LHCN-M2 (cell line): Measurements from ENCODE around the gene ELAC1. TPM values are rescaled to one million over a fixed set of nuclear protein-coding genes. Genes with fewer than 3 reads are reported as not detected.
A peak's percentile ranks its signal among the peaks of the same experiment; 100 is the strongest.
"Not testable (repeated sequence)": the region's sequence is repeated elsewhere in the genome, so short reads cannot be mapped to it uniquely, and the experiment has no call there.

ENCODE experiments used
- DNase-seq: peaks from one replicate; pipeline ENCODE4 v3.0.0-alpha.2; 2012; ENCODE audit warnings: low read depth
- total RNA-seq: library from RNA; depleted of rRNA; stranded (reverse); fragments of >200 nt; gene quantifications from 2 replicates; pipeline ENCODE4 v1.2.3, GENCODE V29; 2014

ELAC1 gene
- total RNA-seq, 1 experiment from 2014 or later, result 6.7 TPM

DNA sequence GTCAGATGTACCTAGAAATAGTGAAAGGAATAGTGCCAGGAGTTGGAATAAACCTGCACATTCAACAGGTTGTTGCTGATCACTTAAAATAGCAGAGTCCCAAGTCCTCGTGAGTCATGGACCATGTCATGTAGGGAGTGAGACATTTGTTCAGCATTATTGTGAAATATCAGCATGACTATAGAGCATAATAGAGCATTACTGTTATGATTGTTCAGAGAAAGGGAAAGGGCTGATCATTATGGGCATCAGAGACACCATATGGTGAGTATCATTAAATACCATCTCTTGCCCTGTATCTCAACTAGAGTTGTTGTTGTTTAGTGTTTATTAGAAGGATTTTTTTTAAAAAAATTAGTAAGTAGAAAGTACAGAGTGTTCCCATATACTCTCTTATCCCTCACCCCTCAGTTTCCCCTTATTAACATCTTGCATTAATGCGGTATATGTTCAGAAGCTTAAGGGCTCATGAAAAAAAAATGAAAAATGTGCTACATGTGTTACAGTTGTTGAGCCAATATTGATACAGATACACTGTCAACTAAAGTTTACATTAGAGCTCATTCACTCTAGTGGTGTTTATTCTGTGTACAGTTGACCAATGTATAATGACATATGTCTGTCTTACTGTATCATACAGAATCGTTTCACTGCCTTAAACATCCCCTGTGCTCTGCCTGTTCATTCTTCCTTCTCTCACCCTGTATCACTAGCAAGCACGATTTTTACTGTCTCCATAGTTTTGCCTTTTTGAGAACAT lies 5.7 kb downstream of the ELAC1 start:
- peak; percentile 76 for DNase-seq

GRCh38 chr18:50977037-50977760 lies 9.4 kb downstream of the ELAC1 start:
- no peak for DNase-seq

- no peak for DNase-seq
These were observed 13.5 kb downstream of the ELAC1 start for GRCh38 chr18:50981381-50981780.

DNA sequence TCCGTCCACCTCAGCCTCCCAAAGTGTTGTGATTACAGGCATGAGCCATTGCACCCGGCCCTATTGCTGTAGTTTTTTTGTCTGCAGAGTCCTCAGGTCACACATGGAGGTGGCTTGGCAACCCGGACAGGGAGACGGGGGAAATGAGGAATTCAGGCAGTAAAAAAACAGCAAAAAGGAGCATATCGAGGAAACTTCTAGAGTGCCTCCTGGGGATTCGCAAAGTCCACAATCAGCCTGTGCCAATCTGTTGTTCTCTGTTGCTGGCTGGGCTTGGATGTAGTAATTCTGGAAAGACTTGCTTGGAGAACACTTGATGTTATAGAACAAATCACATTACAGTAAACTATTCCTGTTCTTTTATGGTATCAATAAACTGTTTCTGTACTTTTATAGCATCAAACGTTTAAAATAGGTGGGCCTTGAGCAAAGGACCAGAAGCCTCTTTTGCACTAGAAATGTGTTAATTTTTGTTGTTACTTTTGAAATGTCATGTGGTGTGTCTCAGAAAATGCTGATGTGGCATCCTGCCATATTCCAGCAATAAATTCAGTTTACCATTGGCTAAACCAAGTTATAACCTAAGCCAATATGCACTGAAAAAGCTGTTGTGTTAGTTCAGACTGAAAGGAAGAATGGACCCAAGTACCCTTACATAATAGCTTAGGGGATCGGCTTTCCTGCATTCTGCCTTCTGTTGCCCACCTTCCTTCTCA lies 14.4 kb downstream of the ELAC1 start:
- DNase-seq, result no peak

DNA sequence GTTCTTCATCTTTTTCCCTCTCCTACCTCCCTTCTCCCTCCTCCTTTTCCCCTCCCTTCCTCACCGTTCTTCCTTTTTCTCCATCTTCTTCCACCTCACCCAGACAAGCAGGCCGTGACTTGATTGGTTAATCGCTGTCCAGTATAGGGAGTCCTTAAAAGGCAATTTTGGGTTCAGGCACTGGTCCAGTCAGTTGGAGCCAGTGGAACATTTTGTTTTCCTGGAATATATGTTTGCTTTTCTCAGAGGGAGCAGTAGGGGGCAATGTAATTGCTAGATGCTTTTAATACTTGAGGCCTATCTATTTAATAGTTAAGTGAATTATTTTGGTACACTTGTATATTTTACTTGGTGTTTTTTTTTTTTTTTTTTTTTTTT lies 15.0 kb downstream of the ELAC1 start:
- DNase-seq, result peak; percentile 41

DNA sequence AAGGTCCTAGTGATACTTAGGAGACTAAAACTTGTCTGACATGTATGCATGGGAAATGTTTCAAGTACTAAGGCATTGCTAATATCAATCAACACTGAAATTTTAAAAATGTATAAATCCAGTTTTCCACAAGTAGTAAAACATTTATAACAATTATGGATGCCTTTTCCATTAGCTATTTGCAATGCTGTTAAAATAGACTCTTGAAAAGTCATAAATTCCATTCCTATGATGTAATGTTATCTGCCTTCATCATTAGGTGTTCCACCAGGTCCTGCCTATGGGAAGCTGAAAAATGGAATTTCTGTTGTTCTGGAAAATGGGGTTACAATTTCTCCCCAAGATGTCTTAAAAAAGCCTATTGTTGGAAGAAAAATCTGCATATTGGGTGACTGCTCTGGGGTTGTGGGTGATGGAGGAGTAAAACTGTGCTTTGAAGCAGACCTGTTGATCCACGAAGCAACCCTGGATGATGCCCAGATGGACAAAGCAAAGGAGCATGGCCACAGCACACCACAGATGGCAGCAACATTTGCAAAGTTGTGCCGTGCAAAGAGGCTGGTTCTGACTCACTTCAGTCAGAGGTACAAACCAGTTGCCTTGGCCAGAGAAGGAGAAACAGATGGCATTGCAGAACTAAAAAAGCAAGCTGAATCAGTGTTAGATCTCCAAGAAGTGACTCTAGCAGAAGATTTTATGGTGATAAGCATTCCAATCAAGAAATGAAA lies 18.7 kb downstream of the ELAC1 start:
- DNase-seq, result peak; percentile 69

DNA sequence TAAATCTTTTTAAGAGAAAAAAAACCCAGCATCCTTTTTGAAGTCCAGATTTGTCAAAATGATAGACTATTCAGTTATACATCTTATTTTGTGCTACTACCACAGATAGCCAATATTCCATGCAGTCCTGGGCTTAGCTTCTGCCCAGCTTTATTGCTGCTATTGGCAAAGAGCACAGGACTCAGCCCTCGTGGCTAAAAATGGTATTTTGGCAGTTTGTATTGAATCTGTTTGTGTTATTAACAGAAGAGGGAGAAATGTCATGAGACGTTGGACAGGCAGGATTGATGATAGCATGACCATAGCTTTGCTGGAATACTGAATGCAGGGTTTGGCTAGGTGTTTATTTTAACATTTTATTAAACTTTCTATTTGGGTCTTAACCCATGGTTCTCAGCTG lies 19.4 kb downstream of the ELAC1 start:
- no peak for DNase-seq

DNA sequence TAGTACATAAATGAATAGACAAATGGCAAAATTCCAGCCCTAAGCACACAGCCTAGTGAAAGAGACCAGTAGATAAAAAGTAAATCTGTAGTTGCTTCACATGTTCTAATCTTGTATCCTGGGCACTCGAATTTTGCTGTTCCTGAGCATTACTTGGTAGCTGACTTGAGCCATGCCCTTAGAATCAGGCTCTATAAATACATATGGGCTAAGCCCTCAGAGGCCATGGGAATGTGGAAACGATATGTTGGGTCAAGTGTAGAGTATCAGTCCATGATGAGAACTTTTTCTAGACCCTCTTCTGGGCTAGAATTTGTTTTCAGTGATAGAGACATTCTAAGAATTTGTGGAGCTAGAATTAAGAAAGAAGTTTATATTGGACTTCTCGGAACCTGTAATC lies 21.9 kb downstream of the ELAC1 start:
- DNase-seq, result no peak

DNA sequence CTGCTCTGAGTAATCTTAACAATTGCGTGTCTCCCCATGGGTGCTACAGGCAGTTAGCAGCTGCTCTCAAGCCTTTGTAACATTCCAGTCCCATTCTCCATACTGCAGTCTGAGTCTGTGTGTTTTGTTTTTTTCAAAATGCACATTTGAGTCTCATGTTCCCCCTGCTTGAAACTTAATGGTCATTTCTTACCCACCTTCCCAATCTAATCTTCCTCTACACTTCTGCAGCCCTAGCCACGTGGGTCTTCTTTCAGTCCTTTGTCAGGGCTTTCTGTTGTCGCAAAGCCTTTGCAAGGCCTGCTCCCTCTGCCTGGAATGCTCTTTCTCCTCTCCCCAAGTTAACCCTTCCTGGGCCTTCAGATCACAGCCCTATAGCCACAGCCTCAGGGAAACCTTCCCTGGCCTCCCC lies 24.5 kb downstream of the ELAC1 start:
- DNase-seq, result peak; percentile 19

- DNase-seq, result no peak
These were observed 26.2 kb downstream of the ELAC1 start for GRCh38 chr18:50994031-50994430.

DNA sequence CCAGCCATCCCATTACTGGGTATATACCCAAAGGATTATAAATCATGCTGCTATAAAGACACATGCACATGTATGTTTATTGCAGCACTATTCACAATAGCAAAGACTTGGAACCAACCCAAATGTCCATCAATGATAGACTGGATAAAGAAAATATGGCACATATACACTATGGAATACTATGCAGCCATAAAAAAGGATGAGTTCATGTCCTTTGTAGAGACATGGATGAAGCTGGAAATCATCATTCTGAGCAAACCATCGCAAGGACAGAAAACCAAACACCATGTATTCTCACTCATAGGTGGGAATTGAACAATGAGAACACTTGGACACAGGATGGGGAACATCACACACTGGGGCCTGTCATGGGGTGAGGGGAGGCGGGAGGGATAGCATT lies 35.3 kb downstream of the ELAC1 start:
- DNase-seq, result not testable (repeated sequence)

- DNase-seq, result no peak
These were observed 38.4 kb downstream of the ELAC1 start for GRCh38 chr18:51006061-51006818.

GRCh38 chr18:51006948-51007789 lies 39.3 kb downstream of the ELAC1 start:
- no peak for DNase-seq

GRCh38 chr18:51007790-51008139 lies 39.9 kb downstream of the ELAC1 start:
- DNase-seq, result no peak

- peak; percentile 34 for DNase-seq
These were observed 41.2 kb downstream of the ELAC1 start for GRCh38 chr18:51009072-51009471.

DNA sequence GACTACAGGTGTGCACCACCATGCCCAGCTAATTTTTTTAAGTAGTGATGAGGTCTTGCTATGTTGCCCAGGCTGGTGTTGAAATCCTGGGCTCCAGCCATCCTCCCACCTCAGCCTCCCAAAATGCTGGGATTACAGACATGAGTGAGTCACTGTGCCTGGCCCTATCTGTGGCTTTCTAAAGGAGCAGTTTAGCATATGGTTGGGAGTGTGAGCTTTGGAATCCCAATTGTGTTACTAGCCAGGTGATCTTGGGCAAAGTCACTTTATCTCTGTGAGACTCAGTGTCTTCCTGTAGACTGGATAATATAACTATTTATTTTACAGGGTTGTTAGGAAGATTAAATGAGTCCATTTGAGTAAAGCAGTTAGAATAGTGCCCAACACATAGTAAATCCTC lies 42.4 kb downstream of the ELAC1 start:
- no peak for DNase-seq

DNA sequence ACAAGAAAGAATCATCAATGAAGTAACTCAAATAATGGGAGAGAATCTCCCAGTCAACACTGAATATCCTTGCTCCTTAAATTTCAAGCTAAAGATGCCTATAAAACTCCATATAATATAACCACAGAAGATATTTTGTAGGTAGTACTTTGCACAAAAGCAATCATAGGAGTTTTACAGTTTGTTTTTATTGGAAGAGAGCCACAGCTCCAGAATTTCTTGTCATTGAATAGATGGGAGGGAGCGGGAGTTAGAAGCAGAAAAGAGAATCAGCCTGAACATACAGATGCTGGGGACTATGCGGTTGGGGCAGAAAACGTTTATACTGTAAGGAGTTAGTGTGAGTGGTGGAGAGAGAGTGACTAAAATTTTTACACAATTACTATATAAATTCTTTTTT lies 43.9 kb downstream of the ELAC1 start:
- DNase-seq, result no peak

- no peak for DNase-seq
These were observed 44.6 kb downstream of the ELAC1 start for GRCh38 chr18:51012441-51012840.

DNA sequence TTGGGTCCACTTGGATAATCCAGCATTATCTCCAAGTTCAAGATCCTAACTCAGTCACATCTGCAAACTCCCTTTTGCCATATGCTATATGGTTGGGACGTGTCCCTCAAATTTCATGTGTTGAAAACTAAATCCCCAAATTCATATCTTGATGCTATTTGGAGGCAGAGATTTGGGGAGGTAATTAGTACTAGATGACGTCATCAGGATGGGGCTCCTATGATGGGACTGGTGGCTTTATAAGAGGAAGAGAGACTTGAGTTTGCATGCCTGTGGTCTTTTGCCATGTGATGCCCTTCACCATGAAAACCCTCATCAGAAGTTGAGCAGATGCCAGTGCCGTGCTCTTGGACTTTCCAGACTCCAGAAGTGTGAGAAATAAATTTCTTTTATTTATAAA lies 45.4 kb downstream of the ELAC1 start:
- DNase-seq, result no peak

GRCh38 chr18:51017140-51017879 lies 49.5 kb downstream of the ELAC1 start:
- DNase-seq, result peak; percentile 50
